H9 (cell line): Measurements from ENCODE around the gene ARMC2. TPM values are rescaled to one million over a fixed set of nuclear protein-coding genes. Genes with fewer than 3 reads are reported as not detected.

Experiments used
- DNase-seq: peaks from one replicate; pipeline ENCODE4 v3.0.0-alpha.2; 2017
- H2AFZ ChIP-seq: one replicate; pipeline ENCODE4 v1.6.1; 2013; ENCODE audit warnings: mild to moderate bottlenecking, low read length, control low read depth, moderate library complexity
- H2AK5ac ChIP-seq: 2 replicates; pipeline ENCODE4 v1.6.1; 2013; ENCODE audit warnings: low read length, control low read depth, mixed read lengths; ENCODE audit not compliant: insufficient read length
- H2BK120ac ChIP-seq: one replicate; pipeline ENCODE4 v1.6.1; 2013; ENCODE audit warnings: low read depth, mild to moderate bottlenecking, low read length, control low read depth, inconsistent platforms; ENCODE audit not compliant: poor library complexity, severe bottlenecking
- H2BK12ac ChIP-seq: 2 replicates; pipeline ENCODE4 v1.6.1; 2013; ENCODE audit warnings: low read length, control low read depth, mixed read lengths, low read depth; ENCODE audit not compliant: insufficient read length
- H2BK15ac ChIP-seq: 2 replicates; pipeline ENCODE4 v1.6.1; 2013; ENCODE audit warnings: low read depth, low read length, control low read depth
- H2BK20ac ChIP-seq: one replicate; pipeline ENCODE4 v1.6.1; 2013; ENCODE audit warnings: low read depth, mild to moderate bottlenecking, low read length, control low read depth, inconsistent platforms; ENCODE audit not compliant: poor library complexity, severe bottlenecking
- H2BK5ac ChIP-seq: 2 replicates; pipeline ENCODE4 v1.6.1; 2013; ENCODE audit warnings: low read length, control low read depth, mixed read lengths; ENCODE audit not compliant: insufficient read length
- H3K14ac ChIP-seq: 2 replicates; pipeline ENCODE4 v1.6.1; 2013; ENCODE audit warnings: low read length, control low read depth; ENCODE audit not compliant: insufficient read depth
- H3K18ac ChIP-seq: 2 replicates; pipeline ENCODE4 v1.6.1; 2013; ENCODE audit warnings: low read depth, mild to moderate bottlenecking, mixed read lengths, low read length, control low read depth; ENCODE audit not compliant: insufficient read length
- H3K23ac ChIP-seq: 2 replicates; pipeline ENCODE4 v1.6.1; 2013; ENCODE audit warnings: low read length, control low read depth, mixed read lengths, low read depth; ENCODE audit not compliant: insufficient read length
- H3K23me2 ChIP-seq: 2 replicates; pipeline ENCODE4 v1.6.1; 2013; ENCODE audit warnings: low read depth, mild to moderate bottlenecking, mixed read lengths, low read length, control low read depth; ENCODE audit not compliant: insufficient read length, poor library complexity, severe bottlenecking
- H3K27ac ChIP-seq: 2 replicates; pipeline ENCODE4 v1.5.1; 2013; ENCODE audit warnings: low read length, control low read depth, mixed read lengths, low read depth; ENCODE audit not compliant: insufficient read length
- H3K27me3 ChIP-seq: 2 replicates; pipeline ENCODE4 v1.6.1; 2013; ENCODE audit warnings: low read length, control low read depth, inconsistent platforms; ENCODE audit not compliant: insufficient read depth
- H3K4ac ChIP-seq: 2 replicates; pipeline ENCODE4 v1.6.1; 2013; ENCODE audit warnings: low read depth, mild to moderate bottlenecking, control low read depth, inconsistent platforms, low read length, moderate library complexity
- H3K4me1 ChIP-seq: 2 replicates; pipeline ENCODE4 v1.6.1; 2013; ENCODE audit warnings: low read length, control low read depth, inconsistent platforms; ENCODE audit not compliant: insufficient read depth
- H3K4me2 ChIP-seq: 2 replicates; pipeline ENCODE4 v1.6.1; 2013; ENCODE audit warnings: low read length, control low read depth, mixed read lengths; ENCODE audit not compliant: insufficient read length, insufficient read depth
- H3K56ac ChIP-seq: 2 replicates; pipeline ENCODE4 v1.6.1; 2013; ENCODE audit warnings: low read depth, mild to moderate bottlenecking, mixed read lengths, low read length, control low read depth; ENCODE audit not compliant: insufficient read length
- H3K79me1 ChIP-seq: 2 replicates; pipeline ENCODE4 v1.6.1; 2013; ENCODE audit warnings: low read depth, mild to moderate bottlenecking, moderate library complexity, low read length, control low read depth, inconsistent platforms; ENCODE audit not compliant: insufficient read depth, poor library complexity, severe bottlenecking
- H3K79me2 ChIP-seq: 2 replicates; pipeline ENCODE4 v1.6.1; 2013; ENCODE audit warnings: low read length, control low read depth, inconsistent platforms; ENCODE audit not compliant: insufficient read depth
- H3K9ac ChIP-seq: 2 replicates; pipeline ENCODE4 v1.6.1; 2013; ENCODE audit warnings: low read length, control low read depth, mixed read lengths; ENCODE audit not compliant: insufficient read length; ENCODE audit errors: extremely low read depth
- H3K9me3 ChIP-seq: one replicate; pipeline ENCODE4 v1.6.1; 2013; ENCODE audit warnings: low read depth, low read length, inconsistent platforms; ENCODE audit not compliant: control insufficient read depth
- H3T11ph ChIP-seq: one replicate; pipeline ENCODE4 v1.6.1; 2013; ENCODE audit warnings: mild to moderate bottlenecking, low read length, control low read depth, inconsistent platforms
- H4K20me1 ChIP-seq: one replicate; pipeline ENCODE4 v1.6.1; 2013; ENCODE audit not compliant: control insufficient read depth, insufficient read length, insufficient read depth
- H4K5ac ChIP-seq: 2 replicates; pipeline ENCODE4 v1.6.1; 2013; ENCODE audit warnings: low read depth, mild to moderate bottlenecking, mixed read lengths, low read length, control low read depth; ENCODE audit not compliant: insufficient read length
- H4K8ac ChIP-seq: replicated peaks from 2 replicates; pipeline ENCODE4 v1.6.1; 2013; ENCODE audit warnings: low read length, control low read depth, mixed read lengths, low read depth; ENCODE audit not compliant: insufficient read length
- H4K91ac ChIP-seq: 2 replicates; pipeline ENCODE4 v1.6.1; 2013; ENCODE audit warnings: low read depth, mild to moderate bottlenecking, moderate library complexity, mixed read lengths, low read length, control low read depth; ENCODE audit not compliant: insufficient read length
- H3K27ac Mint-ChIP-seq, 3 experiments: 2 replicates in 2 of 3; 3 replicates in 1 of 3; pipeline ENCODE4 v1.8.0; 2020 to 2021; ENCODE audit warnings: mixed read lengths in 3 of 3, mild to moderate bottlenecking in 1 of 3, moderate library complexity in 1 of 3
- H3K27me3 Mint-ChIP-seq: 2 replicates; pipeline ENCODE4 v1.8.0; 2021; ENCODE audit warnings: low read depth, mild to moderate bottlenecking, moderate library complexity, mixed read lengths
- H3K36me3 Mint-ChIP-seq, 3 experiments: 2 replicates in 2 of 3; 3 replicates in 1 of 3; pipeline ENCODE4 v1.8.0; 2020 to 2021; ENCODE audit warnings: low read depth in 3 of 3, mixed read lengths in 3 of 3; ENCODE audit not compliant: insufficient read depth in 1 of 3
- H3K4me1 Mint-ChIP-seq, 2 experiments: 2 replicates each; pipeline ENCODE4 v1.8.0; 2020; ENCODE audit warnings: mixed read lengths in 2 of 2
- H3K4me3 Mint-ChIP-seq, 2 experiments: 2 replicates in 1 of 2; 3 replicates in 1 of 2; pipeline ENCODE4 v1.8.0; 2020 to 2021; ENCODE audit warnings: mild to moderate bottlenecking in 2 of 2, mixed read lengths in 2 of 2, moderate library complexity in 1 of 2
- H3K9me3 Mint-ChIP-seq, 2 experiments: 2 replicates in 1 of 2; 3 replicates in 1 of 2; pipeline ENCODE4 v1.8.0; 2020; ENCODE audit warnings: mild to moderate bottlenecking in 2 of 2, mixed read lengths in 2 of 2, moderate library complexity in 1 of 2
- WGBS: extraction: QIAGEN DNeasy Blood & Tissue Kit; methylation state at CpG from one replicate; pipeline ENCODE4 v1.1.7; 2013; ENCODE audit warnings: missing lambda C conversion rate, low lambda C conversion rate, mixed read lengths; ENCODE audit not compliant: insufficient read length; ENCODE audit errors: extremely low coverage; 5-methylcytosine and 5-hydroxymethylcytosine counted together
- total RNA-seq: library from RNA; stranded (reverse); gene quantifications from 2 replicates; pipeline ENCODE4 v1.2.1, GENCODE V29; 2021
- TF ChIP-seq, protein P1 (sequence below): fragments of 200-600 bp; sonication (generic); conservative IDR thresholded peaks from 3 replicates; pipeline ENCODE4 v1.8.0; 2021; ENCODE audit warnings: antibody characterized with exemption, mild to moderate bottlenecking

Gene ARMC2
- total RNA-seq, 1 experiment from 2014 or later = 2.8 TPM

DNA sequence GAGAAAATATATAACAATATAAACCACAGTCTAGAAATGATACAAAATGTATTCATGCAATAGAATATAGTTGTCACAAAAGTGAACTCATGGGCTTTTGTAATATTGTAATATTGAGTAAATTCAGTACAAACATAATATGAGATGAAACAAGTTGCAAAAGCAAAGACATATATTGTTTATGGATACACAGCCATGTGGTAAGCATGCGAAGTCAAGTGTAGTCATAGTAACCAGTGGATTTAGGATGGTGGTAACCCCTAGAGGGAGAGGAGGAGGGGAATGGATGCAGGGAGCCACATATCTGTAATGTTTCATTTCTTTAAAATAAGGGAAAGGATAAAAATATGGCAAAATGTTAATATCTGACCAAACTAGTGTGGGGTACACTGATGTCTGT, 47.3 kb downstream of the ARMC2 start:
- DNase-seq = no peak
- Mint-ChIP-seq H3K36me3 (no peaks in the 10 kb centered on the region), H3K27me3 (no peaks in the 10 kb centered on the region), H3K4me3 (no peak overlapping the region), H3K9me3 (no peaks in the 10 kb centered on the region), H3K27ac (peak overlapping the region in 1 of 3 experiments; percentile 71; a peak in 1 of 7 replicates), H3K4me1 (peaks cover 6 to 8% of the 10 kb centered on the region in 2 experiments)
- Histone ChIP-seq H3K27ac (no peak overlapping the region), H2BK5ac (no peak overlapping the region), H3K79me2 (no peaks in the 10 kb centered on the region), H3K27me3 (no peaks in the 10 kb centered on the region), H4K8ac (no peak overlapping the region), H3K4ac (no peak overlapping the region), H2BK120ac (no peak overlapping the region), H3K79me1 (no peaks in the 10 kb centered on the region), H3K18ac (no peak overlapping the region), H3K9ac (no peak overlapping the region), H2BK12ac (no peak overlapping the region), H4K91ac (no peak overlapping the region), H3K9me3 (no peaks in the 10 kb centered on the region), H3K56ac (no peak overlapping the region), H3T11ph (no peak overlapping the region), H3K23ac (no peak overlapping the region), H3K14ac (no peak overlapping the region), H2BK20ac (no peak overlapping the region), H2BK15ac (no peak overlapping the region), H2AK5ac (no peak overlapping the region), H4K20me1 (no peaks in the 10 kb centered on the region), H3K23me2 (no peaks in the 10 kb centered on the region), H2AFZ (no peak overlapping the region), H3K4me1 (no peaks in the 10 kb centered on the region), H3K4me2 (no peak overlapping the region), H4K5ac (no peak overlapping the region)
- WGBS = no CpG with 5 or more reads among the region's 1 CpG
- TF ChIP-seq, protein P1, sequence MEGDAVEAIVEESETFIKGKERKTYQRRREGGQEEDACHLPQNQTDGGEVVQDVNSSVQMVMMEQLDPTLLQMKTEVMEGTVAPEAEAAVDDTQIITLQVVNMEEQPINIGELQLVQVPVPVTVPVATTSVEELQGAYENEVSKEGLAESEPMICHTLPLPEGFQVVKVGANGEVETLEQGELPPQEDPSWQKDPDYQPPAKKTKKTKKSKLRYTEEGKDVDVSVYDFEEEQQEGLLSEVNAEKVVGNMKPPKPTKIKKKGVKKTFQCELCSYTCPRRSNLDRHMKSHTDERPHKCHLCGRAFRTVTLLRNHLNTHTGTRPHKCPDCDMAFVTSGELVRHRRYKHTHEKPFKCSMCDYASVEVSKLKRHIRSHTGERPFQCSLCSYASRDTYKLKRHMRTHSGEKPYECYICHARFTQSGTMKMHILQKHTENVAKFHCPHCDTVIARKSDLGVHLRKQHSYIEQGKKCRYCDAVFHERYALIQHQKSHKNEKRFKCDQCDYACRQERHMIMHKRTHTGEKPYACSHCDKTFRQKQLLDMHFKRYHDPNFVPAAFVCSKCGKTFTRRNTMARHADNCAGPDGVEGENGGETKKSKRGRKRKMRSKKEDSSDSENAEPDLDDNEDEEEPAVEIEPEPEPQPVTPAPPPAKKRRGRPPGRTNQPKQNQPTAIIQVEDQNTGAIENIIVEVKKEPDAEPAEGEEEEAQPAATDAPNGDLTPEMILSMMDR = no peak
